WI38 (cell line): ENCODE results near the gene SPO11.

Source experiments
- H3K4me3 ChIP-seq: 2 replicates; pipeline ENCODE4 v1.5.1; 2011; ENCODE audit warnings: low read depth, mild to moderate bottlenecking, control low read depth, low read length
- TF ChIP-seq, protein P1 (sequence below): IDR thresholded peaks from 2 replicates; pipeline ENCODE4 v1.5.1; 2012; ENCODE audit warnings: low read depth, mild to moderate bottlenecking, control low read depth, low read length

Gene SPO11

GRCh38 chr20:57310821-57311514 lies 18.6 kb upstream of the SPO11 start:
- TF ChIP-seq, protein P1, sequence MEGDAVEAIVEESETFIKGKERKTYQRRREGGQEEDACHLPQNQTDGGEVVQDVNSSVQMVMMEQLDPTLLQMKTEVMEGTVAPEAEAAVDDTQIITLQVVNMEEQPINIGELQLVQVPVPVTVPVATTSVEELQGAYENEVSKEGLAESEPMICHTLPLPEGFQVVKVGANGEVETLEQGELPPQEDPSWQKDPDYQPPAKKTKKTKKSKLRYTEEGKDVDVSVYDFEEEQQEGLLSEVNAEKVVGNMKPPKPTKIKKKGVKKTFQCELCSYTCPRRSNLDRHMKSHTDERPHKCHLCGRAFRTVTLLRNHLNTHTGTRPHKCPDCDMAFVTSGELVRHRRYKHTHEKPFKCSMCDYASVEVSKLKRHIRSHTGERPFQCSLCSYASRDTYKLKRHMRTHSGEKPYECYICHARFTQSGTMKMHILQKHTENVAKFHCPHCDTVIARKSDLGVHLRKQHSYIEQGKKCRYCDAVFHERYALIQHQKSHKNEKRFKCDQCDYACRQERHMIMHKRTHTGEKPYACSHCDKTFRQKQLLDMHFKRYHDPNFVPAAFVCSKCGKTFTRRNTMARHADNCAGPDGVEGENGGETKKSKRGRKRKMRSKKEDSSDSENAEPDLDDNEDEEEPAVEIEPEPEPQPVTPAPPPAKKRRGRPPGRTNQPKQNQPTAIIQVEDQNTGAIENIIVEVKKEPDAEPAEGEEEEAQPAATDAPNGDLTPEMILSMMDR, result no peak
- no peak overlapping the region for H3K4me3 ChIP-seq

GRCh38 chr20:57312138-57312537 lies 17.5 kb upstream of the SPO11 start:
- H3K4me3 ChIP-seq, result no peak overlapping the region
- TF ChIP-seq, protein P1, result no peak

DNA sequence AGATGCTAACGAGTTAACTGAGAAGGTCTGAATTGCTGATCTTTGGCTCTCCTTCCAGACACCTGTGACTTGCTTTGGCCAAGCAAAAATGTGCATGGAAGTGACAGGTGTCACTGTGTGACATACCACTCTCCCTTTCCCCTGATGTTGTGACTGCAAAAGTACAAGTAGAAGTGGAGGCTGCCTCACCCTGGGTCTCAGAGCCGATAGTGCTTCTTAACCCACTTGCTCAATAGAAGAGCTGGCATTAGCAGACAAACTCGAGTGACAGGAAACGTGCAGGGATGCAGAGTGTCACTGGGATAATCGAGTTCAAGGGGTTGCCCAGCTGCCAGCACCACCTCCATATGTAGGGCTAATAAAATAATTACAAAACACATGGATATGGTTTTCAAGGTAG lies 16.4 kb upstream of the SPO11 start:
- no peak overlapping the region for H3K4me3 ChIP-seq
- TF ChIP-seq, protein P1, result no peak

GRCh38 chr20:57313951-57314350 lies 15.7 kb upstream of the SPO11 start:
- TF ChIP-seq, protein P1, result no peak
- no peak overlapping the region for H3K4me3 ChIP-seq

- no peak overlapping the region for H3K4me3 ChIP-seq
- TF ChIP-seq, protein P1, result no peak
Measured at GRCh38 chr20:57315083-57315975, 14.3 kb upstream of the SPO11 start.

- TF ChIP-seq, protein P1, result no peak
- no peak overlapping the region for H3K4me3 ChIP-seq
Measured at GRCh38 chr20:57315976-57316480, 13.6 kb upstream of the SPO11 start.

DNA sequence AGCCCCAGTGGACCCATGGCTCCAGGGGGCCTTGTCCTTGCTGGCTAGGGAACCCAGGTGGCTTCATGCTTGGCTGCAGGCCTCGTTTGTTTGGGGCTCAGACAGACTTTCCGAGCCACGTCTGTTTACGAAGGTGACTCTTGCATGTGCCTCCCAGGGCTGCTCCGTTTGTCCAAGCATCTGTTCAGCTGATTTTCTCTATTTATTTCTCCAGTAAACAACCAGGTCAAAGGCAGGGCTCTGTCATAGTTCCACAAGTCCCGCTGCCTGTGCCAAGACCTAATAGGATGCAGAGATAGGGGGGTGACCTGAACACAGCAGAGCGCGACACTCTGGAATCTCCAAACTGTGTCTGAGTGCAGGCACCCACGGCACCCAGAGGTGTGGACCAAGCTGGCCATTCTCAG lies 12.8 kb upstream of the SPO11 start:
- H3K4me3 ChIP-seq, result no peak overlapping the region

More for the DNA sequence above, 12.8 kb upstream of the SPO11 start:
- TF ChIP-seq, protein P1, result no peak
